ENCODE results near the gene CRAMP1. TPM values are rescaled to one million over a fixed set of nuclear protein-coding genes. Genes with fewer than 3 reads are reported as not detected.

Gene CRAMP1
- total RNA-seq, 1 donor from 2014 or later = 6.0 TPM

DNA sequence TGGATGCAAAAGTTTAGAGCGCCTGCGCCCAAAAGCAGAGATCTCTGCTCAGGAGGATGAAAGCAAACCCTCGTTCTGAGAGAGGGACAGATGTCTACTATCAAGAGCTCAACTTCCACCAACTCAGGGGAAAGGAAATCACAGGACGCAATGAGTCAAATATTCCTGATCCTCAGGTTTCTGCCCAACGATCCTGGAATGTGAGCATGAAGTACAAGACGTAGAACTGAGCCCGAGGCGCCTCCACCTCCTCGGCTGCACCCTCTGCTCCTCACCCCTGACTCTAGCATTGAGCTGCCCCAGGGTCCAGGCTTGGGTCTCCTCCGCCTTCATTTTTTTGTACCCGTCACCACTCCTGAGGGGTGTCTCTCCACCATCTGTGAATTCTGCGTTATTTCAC is 15.6 kb upstream of the CRAMP1 start:
- no peak for DNase-seq (ENCODE audit: low spot score)

DNA sequence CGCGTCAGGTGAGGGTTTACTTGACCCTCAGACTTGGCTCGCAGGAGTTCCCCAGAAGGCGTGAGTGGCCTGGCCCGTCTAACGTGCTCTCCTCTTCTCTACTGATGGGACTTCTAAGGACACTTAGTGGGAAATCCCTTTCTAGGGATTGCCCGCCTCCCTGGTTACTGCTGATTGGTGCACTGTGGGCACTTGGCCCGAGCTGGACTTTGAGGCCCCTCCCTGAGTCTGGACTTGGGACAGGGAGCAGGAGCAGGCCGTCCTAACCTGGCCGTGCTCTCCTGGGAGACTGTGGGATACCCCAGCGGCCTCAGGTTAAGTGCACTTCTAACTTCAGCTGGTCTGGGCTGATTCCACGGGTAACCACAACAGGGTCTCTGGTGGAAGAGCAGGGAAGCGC is 15.0 kb upstream of the CRAMP1 start:
- no peak for DNase-seq (ENCODE audit: low spot score)

DNA sequence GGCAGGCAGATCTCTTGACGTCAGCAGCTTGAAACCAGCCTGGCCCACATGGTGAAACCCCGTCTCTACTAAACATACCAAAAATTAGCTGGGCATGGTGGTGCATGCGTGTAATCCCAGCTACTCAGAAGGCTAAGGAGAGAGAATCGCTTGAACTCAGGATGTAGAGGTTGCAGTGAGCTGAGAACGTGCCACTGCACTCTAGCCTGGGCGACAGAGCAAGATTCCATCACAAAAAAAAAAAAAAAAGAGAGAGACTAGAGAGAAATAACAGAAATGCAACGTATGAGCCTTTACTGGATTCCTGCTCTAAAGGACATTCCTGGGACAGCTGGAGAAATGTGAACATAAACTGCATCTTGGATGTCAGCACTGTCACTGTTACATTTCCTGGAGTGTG is 11.1 kb upstream of the CRAMP1 start:
- DNase-seq (ENCODE audit: low spot score) = no peak

DNA sequence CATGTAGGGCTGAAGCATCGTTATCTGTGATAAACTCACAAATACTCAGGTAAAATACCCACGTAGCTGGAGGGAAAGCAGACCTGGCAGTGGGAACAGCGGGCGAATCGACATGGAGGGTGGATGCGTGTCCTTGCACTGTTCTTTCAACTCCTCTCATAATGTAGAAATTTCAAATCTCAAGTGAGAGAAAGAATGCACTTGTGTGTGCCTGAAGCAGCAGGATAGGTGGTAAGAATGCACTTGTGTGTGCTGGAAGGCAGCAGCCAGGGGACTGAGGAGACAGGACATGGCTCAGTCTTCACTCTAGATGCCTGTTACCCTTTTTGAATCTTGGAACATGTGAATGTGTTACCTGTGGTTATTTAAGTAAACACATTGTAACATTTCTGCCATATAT is 10.7 kb upstream of the CRAMP1 start:
- no peak for DNase-seq (ENCODE audit: low spot score)

DNA sequence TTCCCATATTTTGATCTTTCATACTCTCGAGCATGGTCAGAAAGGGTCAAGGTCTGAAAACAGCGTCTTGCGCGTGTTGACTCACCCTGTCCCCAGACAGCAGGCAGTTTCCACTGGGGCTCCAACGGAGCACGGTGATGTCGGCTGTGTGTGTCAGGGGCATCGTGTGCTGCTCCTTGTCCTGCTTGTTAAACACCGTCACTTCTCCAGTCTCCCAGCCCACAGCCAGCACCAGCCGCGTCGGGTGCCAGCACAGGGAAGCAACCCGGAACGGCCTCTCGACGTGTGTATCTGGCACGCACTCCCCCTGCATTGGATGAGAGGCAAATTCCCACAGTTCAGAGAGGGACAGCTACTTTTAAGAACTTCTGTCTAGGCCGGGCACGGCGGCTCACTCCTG is 9.9 kb upstream of the CRAMP1 start:
- DNase-seq (ENCODE audit: low spot score) = no peak

DNA sequence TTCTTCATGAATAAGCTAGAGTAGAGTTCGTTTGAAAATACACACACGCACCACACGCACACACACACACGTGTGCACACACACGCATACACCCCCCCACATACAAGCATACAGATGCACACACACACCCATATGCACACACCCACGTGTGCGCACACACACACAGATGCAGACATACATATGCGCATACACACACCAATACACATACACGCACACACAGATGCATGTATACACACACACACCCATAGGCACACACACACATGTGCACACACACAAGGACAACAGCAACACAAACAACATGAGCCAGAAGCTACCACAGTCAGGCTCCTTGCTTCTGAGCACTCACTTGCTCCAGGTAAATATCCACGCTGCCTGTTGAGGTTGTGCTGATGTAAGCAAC is 5.4 kb upstream of the CRAMP1 start:
- no peak for DNase-seq (ENCODE audit: low spot score)

DNA sequence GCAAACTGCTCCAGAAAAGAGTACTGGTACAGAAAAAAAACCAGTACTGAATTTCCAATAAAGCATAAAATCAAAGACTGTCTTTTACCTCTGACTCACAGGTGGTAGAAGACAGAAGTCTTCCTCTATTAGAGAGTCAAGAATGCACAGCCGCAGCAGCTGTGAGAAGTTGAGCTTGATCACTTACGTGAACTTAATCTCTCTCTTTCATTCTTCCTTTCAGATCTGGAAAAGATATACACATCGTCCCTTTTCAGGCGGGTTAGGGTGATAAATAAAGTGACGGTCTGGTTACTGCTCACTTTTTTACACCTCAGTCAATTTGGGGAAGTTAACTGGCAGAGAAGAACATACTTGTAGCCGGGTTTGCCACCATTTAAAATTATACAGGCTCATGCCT is 4.2 kb upstream of the CRAMP1 start:
- no peak for DNase-seq (ENCODE audit: low spot score)

DNA sequence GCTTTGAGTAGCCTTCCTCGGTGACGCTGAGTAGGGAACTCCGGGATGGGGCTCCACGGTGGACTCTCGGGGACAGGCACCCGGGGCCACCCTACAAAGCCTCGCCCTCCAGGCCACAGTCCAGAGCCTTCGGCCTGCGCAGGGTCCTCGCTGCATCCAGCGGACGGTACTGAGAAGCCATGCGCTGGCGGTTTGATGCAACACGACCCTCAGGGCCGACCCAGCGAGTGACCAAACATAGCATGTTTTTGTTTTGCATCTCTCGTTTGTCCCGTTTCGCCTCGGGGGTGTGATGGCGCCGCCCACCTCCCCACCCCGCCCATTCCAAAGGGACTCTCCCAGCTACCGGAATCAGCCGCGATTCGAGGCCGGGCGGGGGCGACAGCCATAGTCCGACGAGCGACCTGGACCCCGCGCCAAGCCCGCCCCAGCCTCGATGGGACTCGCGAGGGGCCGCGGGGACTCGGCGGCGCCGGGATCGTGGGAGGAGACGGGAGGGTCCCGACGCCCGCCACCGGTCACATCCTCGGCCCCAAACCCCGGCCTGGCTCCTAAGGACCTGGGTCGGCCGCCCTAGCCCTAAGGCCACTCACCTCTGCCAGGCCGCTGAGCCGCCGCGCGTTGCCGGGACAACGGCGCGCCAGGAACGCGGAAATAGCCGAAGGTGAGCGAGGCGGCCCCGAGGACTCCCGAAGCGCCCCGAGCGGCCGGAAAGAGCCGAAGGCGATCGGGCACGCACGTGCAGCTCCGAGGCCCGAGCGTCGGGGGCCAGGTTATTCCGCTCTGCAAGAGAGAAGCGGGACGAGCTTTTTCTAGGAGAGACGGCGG is 1.9 kb upstream of the CRAMP1 start:
- DNase-seq (ENCODE audit: low spot score) = peak; percentile 93

DNA sequence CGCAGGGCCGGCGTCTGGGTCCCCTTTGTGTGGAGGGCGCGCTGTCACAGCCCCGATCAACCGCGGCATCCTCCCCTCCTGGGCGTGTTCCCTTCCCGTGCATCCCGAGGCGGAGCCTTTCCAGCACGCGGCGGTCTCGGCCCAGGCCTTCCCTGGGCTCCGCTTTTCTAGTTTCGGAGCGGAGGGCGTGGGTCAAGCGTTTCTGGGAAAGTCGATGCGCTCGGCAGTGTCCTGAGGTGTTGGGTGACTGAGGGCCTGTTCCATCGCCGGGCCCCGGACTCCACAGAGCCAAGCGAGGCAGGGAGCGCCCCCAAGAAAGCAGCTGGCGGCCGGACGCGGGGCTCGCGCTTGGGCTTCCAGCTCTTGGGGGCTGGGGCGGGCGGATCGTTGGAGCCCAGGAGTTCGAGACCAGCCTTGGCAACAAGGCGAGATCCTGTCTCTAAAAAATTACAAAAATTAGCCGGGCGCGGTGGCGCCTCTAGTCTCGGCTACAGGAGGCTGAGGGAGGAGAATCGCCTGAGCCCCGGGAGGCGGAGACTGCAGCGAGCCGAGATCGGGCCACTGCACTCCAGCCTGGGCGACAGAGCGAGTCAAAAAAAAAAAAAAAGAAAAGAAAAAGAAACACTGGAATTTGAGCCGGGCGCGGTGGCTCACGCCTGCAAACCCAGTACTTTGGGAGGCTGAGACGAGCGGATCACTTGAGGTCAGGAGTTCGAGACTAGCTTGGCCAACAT is 1.1 kb upstream of the CRAMP1 start:
- no peak for DNase-seq (ENCODE audit: low spot score)

DNA sequence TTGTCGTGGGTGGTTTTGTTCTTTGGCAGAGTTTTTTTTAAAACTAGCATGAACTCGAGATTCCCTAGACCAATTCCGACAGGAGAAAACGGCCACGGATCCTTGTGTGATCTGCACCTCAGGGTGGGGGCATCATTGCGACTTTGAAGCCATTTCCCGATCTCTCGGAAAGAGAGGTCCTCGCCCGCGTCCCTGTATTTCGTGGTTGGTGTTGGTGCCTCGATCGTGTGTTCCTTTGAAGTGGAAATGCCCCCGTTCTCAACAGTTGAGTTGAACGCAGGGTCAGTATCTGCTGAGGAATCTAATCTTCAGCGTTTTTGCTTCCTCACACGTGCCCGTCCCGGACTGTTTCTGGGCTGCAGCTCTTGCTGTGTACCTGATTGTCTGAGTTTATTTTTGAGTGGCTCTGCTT is 1.1 kb downstream of the CRAMP1 start:
- DNase-seq (ENCODE audit: low spot score) = no peak

DNA sequence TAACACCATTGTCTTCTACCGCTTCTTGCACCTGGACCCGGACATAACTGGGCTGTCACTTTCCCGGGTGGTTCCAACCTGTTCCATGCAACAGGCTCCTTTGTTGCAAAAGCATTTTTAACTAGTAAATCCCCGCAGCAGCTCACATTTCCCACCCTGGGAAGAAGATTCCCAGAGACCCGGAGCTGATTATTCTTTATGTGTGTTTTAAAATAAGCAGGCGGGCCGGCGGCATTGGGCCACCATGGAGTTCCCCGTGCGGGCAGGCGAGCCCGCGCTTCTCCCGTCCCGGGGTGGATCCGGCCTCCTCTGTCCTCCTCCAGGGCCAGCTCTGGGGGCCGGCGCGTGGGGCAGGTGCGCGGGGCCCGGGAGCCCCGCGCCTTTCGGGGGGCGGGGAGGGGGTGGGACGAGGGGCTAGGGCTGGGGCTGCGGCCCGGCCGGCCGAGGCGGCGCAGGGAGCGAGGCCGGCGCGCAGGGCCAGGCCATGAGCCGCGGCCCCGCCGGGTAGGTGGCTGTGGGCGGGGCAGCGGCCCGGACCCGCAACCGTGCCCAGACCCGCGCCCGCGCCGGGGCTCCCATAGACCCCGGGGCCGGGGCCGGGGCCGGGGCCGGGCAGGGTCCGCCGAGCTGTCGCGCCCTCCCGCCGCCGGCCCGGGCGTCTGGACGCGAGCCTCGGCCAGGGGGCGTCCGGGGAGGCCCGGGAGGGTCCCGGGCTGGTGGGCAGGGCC is 1.7 kb downstream of the CRAMP1 start:
- DNase-seq (ENCODE audit: low spot score) = no peak

DNA sequence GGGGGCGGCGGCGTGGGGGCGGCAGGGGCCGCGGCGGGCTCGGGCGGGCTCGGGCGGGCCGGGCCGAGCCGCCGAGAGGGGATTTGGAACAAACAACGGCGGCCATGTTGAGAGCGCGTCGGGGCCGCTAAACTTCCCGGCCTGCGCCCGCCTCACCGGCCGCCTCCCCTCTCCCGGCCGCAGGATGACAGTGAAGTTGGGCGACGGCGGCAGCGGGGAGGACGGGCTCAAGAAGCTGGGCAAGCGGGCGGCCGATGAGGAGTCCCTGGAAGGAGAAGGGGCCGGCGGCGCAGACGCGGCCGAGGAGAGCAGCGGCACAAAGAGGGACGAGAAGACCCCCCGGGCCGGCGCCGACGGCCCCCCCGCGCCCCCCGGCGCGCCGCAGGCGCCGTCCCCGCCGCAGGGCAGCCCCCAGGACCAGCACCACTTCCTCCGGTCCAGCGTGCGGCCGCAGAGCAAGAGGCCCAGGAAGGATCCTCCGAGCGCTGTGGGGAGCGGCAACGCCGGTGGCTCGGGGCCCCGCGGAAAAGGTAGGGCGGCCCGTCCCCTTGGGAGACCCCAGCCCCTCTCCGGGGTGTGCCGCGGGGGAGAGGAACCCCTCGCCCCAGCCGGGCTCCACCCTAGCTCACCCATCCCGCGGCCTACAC is 2.4 kb downstream of the CRAMP1 start:
- peak; percentile 31 for DNase-seq (ENCODE audit: low spot score)

DNA sequence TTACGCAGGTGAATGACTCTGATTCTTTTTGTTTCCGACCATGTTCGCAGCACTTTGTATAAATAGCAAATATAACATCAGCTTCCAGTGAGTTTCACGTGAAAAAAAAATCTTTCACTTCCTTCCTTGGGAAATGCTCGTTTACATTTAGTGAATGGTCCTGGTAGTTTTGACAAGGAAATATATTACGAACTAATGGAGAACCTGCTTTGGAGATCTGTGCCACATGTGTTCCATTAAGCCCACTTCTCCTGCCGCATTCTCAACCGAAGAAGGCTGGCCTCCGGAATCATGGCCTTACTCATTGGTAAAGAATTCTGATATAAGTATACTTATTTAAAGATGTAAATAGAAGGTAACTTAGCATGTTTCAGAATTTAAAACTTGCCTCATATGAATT is 3.6 kb downstream of the CRAMP1 start:
- no peak for DNase-seq (ENCODE audit: low spot score)

DNA sequence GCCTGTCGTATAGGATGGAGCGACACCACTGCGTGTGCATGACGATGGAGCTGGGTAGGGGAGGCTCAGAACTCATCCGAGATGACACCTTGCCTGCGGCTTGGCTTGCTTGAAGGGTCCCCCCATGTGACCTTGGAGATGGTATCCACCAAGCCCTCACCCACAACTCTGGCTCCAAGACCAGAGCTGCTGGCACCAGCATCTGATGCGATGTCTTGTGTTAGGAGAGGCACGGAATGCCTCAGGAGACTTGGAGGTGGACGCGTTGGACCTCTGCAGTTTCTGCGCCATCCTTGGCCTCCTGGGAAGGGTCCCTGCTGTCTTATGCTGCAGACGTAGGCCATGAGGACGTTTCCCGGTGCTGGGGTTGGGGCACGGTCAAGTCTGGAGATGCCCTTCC is 7.8 kb downstream of the CRAMP1 start:
- DNase-seq (ENCODE audit: low spot score) = no peak

DNA sequence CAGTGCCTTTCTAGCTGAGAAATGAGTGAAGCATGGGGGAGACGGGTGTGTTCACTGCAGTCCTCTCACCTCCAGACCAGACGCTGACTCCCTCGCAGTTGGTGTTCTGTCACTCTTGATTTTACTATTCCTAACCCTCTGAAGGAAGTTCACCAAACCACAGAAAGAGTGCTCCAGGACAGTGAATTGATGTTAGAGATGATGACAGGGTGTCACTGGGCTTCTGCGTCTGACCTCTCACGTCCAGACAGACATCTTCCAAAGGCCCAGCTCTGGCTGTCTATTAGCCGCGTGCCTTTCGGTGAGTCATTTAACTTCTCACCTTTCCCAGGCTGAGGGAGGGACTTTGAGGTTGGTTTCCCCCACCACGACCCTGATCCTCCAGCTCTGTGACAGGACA is 8.2 kb downstream of the CRAMP1 start:
- DNase-seq (ENCODE audit: low spot score) = no peak

DNA sequence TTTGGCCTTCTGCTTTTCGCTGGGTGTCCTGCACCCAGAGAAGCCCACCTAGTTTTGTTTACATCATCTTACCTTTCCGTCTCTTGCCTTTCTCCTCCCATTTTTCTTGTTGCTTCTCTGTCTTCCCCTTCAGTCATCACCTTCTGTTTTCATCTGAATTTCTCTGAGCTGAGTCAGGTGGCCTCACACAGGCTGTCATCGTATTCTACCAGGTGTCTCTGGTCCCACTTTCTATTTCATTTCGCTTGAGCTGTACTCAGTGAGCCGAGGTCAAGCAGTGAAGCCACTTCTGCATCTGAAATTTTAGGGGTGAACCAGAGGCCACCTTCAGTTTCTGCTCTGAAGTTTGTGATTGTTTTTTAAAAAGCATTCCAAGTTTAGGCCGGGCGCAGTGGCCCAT is 9.7 kb downstream of the CRAMP1 start:
- no peak for DNase-seq (ENCODE audit: low spot score)

DNA sequence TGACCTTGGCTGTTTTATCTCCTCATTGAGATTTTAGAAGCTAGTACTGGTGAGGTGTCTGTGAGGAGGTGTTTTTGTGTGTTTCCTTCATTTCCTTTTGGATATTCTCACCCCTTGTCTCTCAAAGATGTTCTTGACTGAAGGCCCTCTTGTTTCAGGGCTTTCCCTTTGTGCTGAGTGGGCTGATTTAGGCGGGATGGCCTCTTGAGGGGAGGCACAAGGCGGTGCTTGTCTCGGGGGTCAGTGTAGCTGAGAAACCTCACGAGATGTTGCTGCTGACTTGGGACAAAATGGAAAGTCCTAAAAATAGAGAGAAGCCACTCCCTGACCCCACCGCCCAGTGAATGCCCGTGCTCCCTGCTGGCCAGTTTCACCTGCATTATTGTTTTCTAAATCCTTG is 14.2 kb downstream of the CRAMP1 start:
- DNase-seq (ENCODE audit: low spot score) = no peak

DNA sequence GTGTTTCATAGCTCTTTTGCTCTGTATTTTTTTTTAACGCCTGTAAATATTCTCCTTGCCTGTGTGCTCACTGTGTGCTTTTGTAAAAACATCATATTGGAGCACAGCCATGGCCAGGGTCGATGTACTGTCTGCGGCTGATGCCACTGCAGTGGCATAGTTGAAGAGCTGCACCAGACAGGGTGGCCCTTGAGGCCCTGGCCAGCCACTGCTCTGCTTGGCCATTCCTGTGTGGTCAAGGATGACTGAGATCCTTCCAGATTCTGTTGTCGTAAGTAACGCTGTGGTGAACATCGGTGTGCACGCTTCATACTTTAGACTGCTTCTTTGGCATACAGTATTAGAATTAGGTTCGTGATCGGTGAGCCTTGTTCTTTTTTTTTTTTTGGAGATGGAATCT is 14.6 kb downstream of the CRAMP1 start:
- no peak for DNase-seq (ENCODE audit: low spot score)

DNA sequence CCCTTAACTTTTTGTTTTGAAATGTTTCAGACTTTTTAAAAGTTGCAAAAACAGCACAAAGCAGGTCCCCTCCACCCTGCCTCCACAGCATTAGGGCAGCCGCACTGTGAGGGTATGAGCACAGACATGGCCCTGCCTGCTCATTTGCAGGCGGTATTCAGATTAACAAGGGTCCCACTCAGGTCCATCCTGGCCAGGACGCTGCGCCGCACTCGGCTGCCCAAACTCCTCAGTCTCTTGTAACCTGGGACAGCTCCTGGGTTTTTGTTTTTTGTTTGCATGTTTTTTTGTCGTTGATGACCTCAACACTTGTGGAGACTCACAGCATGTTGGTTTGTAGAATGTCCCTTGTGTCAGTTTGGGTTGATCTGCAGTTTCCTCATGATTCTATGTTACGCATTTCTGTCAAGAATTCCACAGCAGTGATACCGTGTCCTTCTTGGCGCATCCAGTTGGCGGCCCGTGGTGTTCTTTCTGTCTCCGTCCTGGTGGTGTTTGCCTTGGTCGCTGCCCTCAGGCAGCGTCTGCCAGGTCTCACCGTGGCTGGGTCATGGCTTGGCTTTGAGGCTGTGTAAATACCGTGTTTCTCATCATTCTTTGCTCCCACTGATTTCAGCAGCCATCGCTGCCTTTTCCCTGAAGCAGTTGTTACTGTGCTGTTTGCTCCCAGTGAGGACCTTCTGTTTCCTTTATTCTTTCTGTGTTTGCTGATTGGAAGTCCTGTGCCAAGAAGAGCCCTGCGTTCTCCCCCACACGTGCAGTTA is 18.5 kb downstream of the CRAMP1 start:
- DNase-seq (ENCODE audit: low spot score) = no peak

DNA sequence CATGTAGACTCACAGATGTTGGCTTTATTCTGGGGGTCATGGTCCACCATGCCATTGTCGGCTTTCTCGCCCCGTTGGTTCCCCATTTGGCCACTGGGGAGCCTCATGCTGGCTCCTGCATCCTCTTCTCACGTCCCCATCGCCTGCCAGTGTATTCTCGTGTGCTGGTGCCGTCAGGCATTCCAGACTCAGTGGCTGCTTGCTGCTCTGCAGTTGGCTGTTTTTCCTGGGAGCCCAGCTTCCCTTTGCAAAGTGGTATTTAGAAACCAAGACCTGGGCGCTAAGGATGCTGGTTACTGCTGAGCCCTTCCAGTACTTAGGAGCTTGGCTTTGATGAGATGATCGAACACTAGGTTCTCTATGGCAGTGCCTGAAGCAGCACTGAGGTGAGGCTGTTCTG is 19.1 kb downstream of the CRAMP1 start:
- DNase-seq (ENCODE audit: low spot score) = no peak

DNA sequence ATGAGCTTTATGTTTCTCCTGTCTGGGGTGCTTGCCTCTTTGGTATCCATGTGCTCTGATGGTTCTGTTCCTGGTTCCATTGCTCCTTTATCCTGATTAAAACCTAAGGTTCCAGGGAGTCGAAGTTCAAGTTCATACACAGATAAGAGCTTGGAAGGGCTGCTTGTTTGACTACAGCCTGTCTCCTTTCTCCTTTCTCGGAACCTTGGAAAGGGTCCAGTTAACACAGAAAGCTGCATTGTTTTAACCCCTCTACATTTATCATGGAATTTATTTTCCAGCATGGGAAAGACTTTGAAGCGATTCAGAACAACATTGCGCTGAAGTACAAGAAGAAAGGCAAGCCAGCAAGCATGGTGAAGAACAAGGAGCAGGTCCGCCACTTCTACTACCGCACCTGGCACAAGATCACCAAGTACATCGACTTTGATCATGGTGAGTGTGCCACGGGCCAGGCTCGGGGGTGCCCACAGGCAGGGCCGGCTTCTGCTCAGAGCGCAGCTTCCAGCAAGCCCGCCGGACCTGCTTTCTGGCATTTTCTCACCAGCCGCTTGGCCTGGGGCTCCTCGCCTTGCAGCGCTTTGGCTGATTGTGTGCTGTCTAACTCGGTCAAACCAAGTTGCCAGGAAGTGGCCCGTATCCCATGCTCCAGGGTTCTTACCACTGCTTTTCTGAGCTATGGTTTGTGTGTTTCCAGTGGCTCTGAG is 19.9 kb downstream of the CRAMP1 start:
- no peak for DNase-seq (ENCODE audit: low spot score)
